Activated gamma-delta T cell treated with anti-CD3 and anti-CD28 coated beads, Interleukin-2, amount 50 U/mL, for 16 hours (primary cell): Measurements from ENCODE around the gene AP5Z1.

Experiments
- DNase-seq: peaks from one replicate; pipeline ENCODE4 v3.0.0-alpha.2; 2020; ENCODE audit warnings: low read depth

Gene AP5Z1

GRCh38 chr7:4745971-4746919 is 29.2 kb upstream of the AP5Z1 start:
- no peak for DNase-seq

GRCh38 chr7:4747013-4747412 is 28.4 kb upstream of the AP5Z1 start:
- DNase-seq = no peak

- no peak for DNase-seq
Measured at GRCh38 chr7:4747746-4748145, 27.7 kb upstream of the AP5Z1 start.

GRCh38 chr7:4748231-4748681 is 27.2 kb upstream of the AP5Z1 start:
- no peak for DNase-seq

- DNase-seq = no peak
Measured at GRCh38 chr7:4749363-4749762, 26.1 kb upstream of the AP5Z1 start.

GRCh38 chr7:4749798-4750197 is 25.6 kb upstream of the AP5Z1 start:
- no peak for DNase-seq

- DNase-seq = no peak
Measured at GRCh38 chr7:4751398-4751947, 23.9 kb upstream of the AP5Z1 start.

- peak; percentile 69 for DNase-seq
Measured at GRCh38 chr7:4753598-4754432, 21.6 kb upstream of the AP5Z1 start.

GRCh38 chr7:4754433-4755010 is 20.9 kb upstream of the AP5Z1 start:
- DNase-seq = no peak

- DNase-seq = no peak
Measured at GRCh38 chr7:4755045-4755444, 20.4 kb upstream of the AP5Z1 start.

GRCh38 chr7:4758111-4758510 is 17.3 kb upstream of the AP5Z1 start:
- no peak for DNase-seq

- no peak for DNase-seq
Measured at GRCh38 chr7:4758791-4759190, 16.6 kb upstream of the AP5Z1 start.

- no peak for DNase-seq
Measured at GRCh38 chr7:4759211-4759610, 16.2 kb upstream of the AP5Z1 start.

GRCh38 chr7:4760952-4761351 is 14.5 kb upstream of the AP5Z1 start:
- DNase-seq = no peak

GRCh38 chr7:4762121-4763055 is 13.0 kb upstream of the AP5Z1 start:
- no peak for DNase-seq

- no peak for DNase-seq
Measured at GRCh38 chr7:4763091-4763793, 12.2 kb upstream of the AP5Z1 start.

GRCh38 chr7:4763794-4764185 is 11.6 kb upstream of the AP5Z1 start:
- DNase-seq = no peak

- DNase-seq = no peak
Measured at GRCh38 chr7:4764402-4765007, 10.9 kb upstream of the AP5Z1 start.

- DNase-seq = no peak
Measured at GRCh38 chr7:4765776-4766490, 9.5 kb upstream of the AP5Z1 start.
